H9 (cell line): ENCODE data around the gene NHERF2. TPM values are rescaled to one million over a fixed set of nuclear protein-coding genes. Genes with fewer than 3 reads are reported as not detected.

ENCODE experiments used
- DNase-seq: peaks from one replicate; pipeline ENCODE4 v3.0.0-alpha.2; 2017
- H2AFZ ChIP-seq: one replicate; pipeline ENCODE4 v1.6.1; 2013; ENCODE audit warnings: mild to moderate bottlenecking, low read length, control low read depth, moderate library complexity
- H2AK5ac ChIP-seq: 2 replicates; pipeline ENCODE4 v1.6.1; 2013; ENCODE audit warnings: low read length, control low read depth, mixed read lengths; ENCODE audit not compliant: insufficient read length
- H2BK120ac ChIP-seq: one replicate; pipeline ENCODE4 v1.6.1; 2013; ENCODE audit warnings: low read depth, mild to moderate bottlenecking, low read length, control low read depth, inconsistent platforms; ENCODE audit not compliant: poor library complexity, severe bottlenecking
- H2BK12ac ChIP-seq: 2 replicates; pipeline ENCODE4 v1.6.1; 2013; ENCODE audit warnings: low read length, control low read depth, mixed read lengths, low read depth; ENCODE audit not compliant: insufficient read length
- H2BK15ac ChIP-seq: 2 replicates; pipeline ENCODE4 v1.6.1; 2013; ENCODE audit warnings: low read depth, low read length, control low read depth
- H2BK20ac ChIP-seq: one replicate; pipeline ENCODE4 v1.6.1; 2013; ENCODE audit warnings: low read depth, mild to moderate bottlenecking, low read length, control low read depth, inconsistent platforms; ENCODE audit not compliant: poor library complexity, severe bottlenecking
- H2BK5ac ChIP-seq: 2 replicates; pipeline ENCODE4 v1.6.1; 2013; ENCODE audit warnings: low read length, control low read depth, mixed read lengths; ENCODE audit not compliant: insufficient read length
- H3K14ac ChIP-seq: 2 replicates; pipeline ENCODE4 v1.6.1; 2013; ENCODE audit warnings: low read length, control low read depth; ENCODE audit not compliant: insufficient read depth
- H3K18ac ChIP-seq: 2 replicates; pipeline ENCODE4 v1.6.1; 2013; ENCODE audit warnings: low read depth, mild to moderate bottlenecking, mixed read lengths, low read length, control low read depth; ENCODE audit not compliant: insufficient read length
- H3K23ac ChIP-seq: 2 replicates; pipeline ENCODE4 v1.6.1; 2013; ENCODE audit warnings: low read length, control low read depth, mixed read lengths, low read depth; ENCODE audit not compliant: insufficient read length
- H3K23me2 ChIP-seq: 2 replicates; pipeline ENCODE4 v1.6.1; 2013; ENCODE audit warnings: low read depth, mild to moderate bottlenecking, mixed read lengths, low read length, control low read depth; ENCODE audit not compliant: insufficient read length, poor library complexity, severe bottlenecking
- H3K27ac ChIP-seq: 2 replicates; pipeline ENCODE4 v1.5.1; 2013; ENCODE audit warnings: low read length, control low read depth, mixed read lengths, low read depth; ENCODE audit not compliant: insufficient read length
- H3K27me3 ChIP-seq: 2 replicates; pipeline ENCODE4 v1.6.1; 2013; ENCODE audit warnings: low read length, control low read depth, inconsistent platforms; ENCODE audit not compliant: insufficient read depth
- H3K4ac ChIP-seq: 2 replicates; pipeline ENCODE4 v1.6.1; 2013; ENCODE audit warnings: low read depth, mild to moderate bottlenecking, control low read depth, inconsistent platforms, low read length, moderate library complexity
- H3K4me1 ChIP-seq: 2 replicates; pipeline ENCODE4 v1.6.1; 2013; ENCODE audit warnings: low read length, control low read depth, inconsistent platforms; ENCODE audit not compliant: insufficient read depth
- H3K4me2 ChIP-seq: 2 replicates; pipeline ENCODE4 v1.6.1; 2013; ENCODE audit warnings: low read length, control low read depth, mixed read lengths; ENCODE audit not compliant: insufficient read length, insufficient read depth
- H3K56ac ChIP-seq: 2 replicates; pipeline ENCODE4 v1.6.1; 2013; ENCODE audit warnings: low read depth, mild to moderate bottlenecking, mixed read lengths, low read length, control low read depth; ENCODE audit not compliant: insufficient read length
- H3K79me1 ChIP-seq: 2 replicates; pipeline ENCODE4 v1.6.1; 2013; ENCODE audit warnings: low read depth, mild to moderate bottlenecking, moderate library complexity, low read length, control low read depth, inconsistent platforms; ENCODE audit not compliant: insufficient read depth, poor library complexity, severe bottlenecking
- H3K79me2 ChIP-seq: 2 replicates; pipeline ENCODE4 v1.6.1; 2013; ENCODE audit warnings: low read length, control low read depth, inconsistent platforms; ENCODE audit not compliant: insufficient read depth
- H3K9ac ChIP-seq: 2 replicates; pipeline ENCODE4 v1.6.1; 2013; ENCODE audit warnings: low read length, control low read depth, mixed read lengths; ENCODE audit not compliant: insufficient read length; ENCODE audit errors: extremely low read depth
- H3K9me3 ChIP-seq: one replicate; pipeline ENCODE4 v1.6.1; 2013; ENCODE audit warnings: low read depth, low read length, inconsistent platforms; ENCODE audit not compliant: control insufficient read depth
- H3T11ph ChIP-seq: one replicate; pipeline ENCODE4 v1.6.1; 2013; ENCODE audit warnings: mild to moderate bottlenecking, low read length, control low read depth, inconsistent platforms
- H4K20me1 ChIP-seq: one replicate; pipeline ENCODE4 v1.6.1; 2013; ENCODE audit not compliant: control insufficient read depth, insufficient read length, insufficient read depth
- H4K5ac ChIP-seq: 2 replicates; pipeline ENCODE4 v1.6.1; 2013; ENCODE audit warnings: low read depth, mild to moderate bottlenecking, mixed read lengths, low read length, control low read depth; ENCODE audit not compliant: insufficient read length
- H4K8ac ChIP-seq: replicated peaks from 2 replicates; pipeline ENCODE4 v1.6.1; 2013; ENCODE audit warnings: low read length, control low read depth, mixed read lengths, low read depth; ENCODE audit not compliant: insufficient read length
- H4K91ac ChIP-seq: 2 replicates; pipeline ENCODE4 v1.6.1; 2013; ENCODE audit warnings: low read depth, mild to moderate bottlenecking, moderate library complexity, mixed read lengths, low read length, control low read depth; ENCODE audit not compliant: insufficient read length
- H3K27ac Mint-ChIP-seq, 3 experiments: 2 replicates in 2 of 3; 3 replicates in 1 of 3; pipeline ENCODE4 v1.8.0; 2020 to 2021; ENCODE audit warnings: mixed read lengths in 3 of 3, mild to moderate bottlenecking in 1 of 3, moderate library complexity in 1 of 3
- H3K27me3 Mint-ChIP-seq: 2 replicates; pipeline ENCODE4 v1.8.0; 2021; ENCODE audit warnings: low read depth, mild to moderate bottlenecking, moderate library complexity, mixed read lengths
- H3K36me3 Mint-ChIP-seq, 3 experiments: 2 replicates in 2 of 3; 3 replicates in 1 of 3; pipeline ENCODE4 v1.8.0; 2020 to 2021; ENCODE audit warnings: low read depth in 3 of 3, mixed read lengths in 3 of 3; ENCODE audit not compliant: insufficient read depth in 1 of 3
- H3K4me1 Mint-ChIP-seq, 2 experiments: 2 replicates each; pipeline ENCODE4 v1.8.0; 2020; ENCODE audit warnings: mixed read lengths in 2 of 2
- H3K4me3 Mint-ChIP-seq, 2 experiments: 2 replicates in 1 of 2; 3 replicates in 1 of 2; pipeline ENCODE4 v1.8.0; 2020 to 2021; ENCODE audit warnings: mild to moderate bottlenecking in 2 of 2, mixed read lengths in 2 of 2, moderate library complexity in 1 of 2
- H3K9me3 Mint-ChIP-seq, 2 experiments: 2 replicates in 1 of 2; 3 replicates in 1 of 2; pipeline ENCODE4 v1.8.0; 2020; ENCODE audit warnings: mild to moderate bottlenecking in 2 of 2, mixed read lengths in 2 of 2, moderate library complexity in 1 of 2
- CTCF ChIP-seq: fragments of 200-600 bp; sonication (generic); conservative IDR thresholded peaks from 3 replicates; pipeline ENCODE4 v1.8.0; 2021; ENCODE audit warnings: antibody characterized with exemption, mild to moderate bottlenecking
- WGBS: extraction: QIAGEN DNeasy Blood & Tissue Kit; methylation state at CpG from one replicate; pipeline ENCODE4 v1.1.7; 2013; ENCODE audit warnings: missing lambda C conversion rate, low lambda C conversion rate, mixed read lengths; ENCODE audit not compliant: insufficient read length; ENCODE audit errors: extremely low coverage; 5-methylcytosine and 5-hydroxymethylcytosine counted together
- total RNA-seq: library from RNA; stranded (reverse); gene quantifications from 2 replicates; pipeline ENCODE4 v1.2.1, GENCODE V29; 2021

NHERF2 gene
- total RNA-seq, 1 experiment from 2014 or later = 15.3 TPM

DNA sequence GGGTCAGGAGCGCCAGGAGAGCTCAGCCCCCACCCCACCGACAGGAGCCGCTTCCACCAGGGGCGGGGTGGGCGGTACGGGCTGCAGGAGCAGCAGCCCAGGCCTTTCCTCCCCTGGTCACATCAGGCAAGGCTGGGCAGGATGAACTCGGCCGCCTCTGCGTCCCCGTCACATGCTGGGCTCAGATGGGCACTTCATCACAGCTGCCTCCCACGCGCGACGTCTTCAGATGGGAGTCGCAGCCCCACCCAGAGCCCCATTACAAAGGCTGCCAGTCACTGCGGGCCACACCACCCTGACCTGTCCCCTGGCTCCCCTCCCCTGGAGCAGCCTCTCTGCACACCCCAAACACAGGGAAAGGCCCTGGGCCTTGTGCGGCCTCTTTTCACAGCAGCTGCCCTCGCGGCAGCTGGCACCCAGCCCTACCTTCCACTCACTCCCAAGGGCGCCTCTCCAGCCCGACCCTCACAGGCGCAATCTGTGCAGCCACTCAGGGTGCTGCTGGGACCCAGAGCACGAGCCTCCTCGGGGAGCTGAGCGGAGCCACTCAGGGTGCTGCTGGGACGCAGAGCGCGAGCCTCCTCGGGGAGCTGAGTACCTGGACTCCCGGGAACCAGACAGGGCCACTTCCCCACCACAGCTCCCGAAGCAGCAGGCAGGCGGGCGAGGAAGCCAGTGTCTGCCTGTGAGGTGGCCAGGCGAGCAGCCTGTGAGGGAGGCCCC lies 21.7 kb upstream of the NHERF2 start:
- no peak overlapping the region for H4K91ac ChIP-seq
- no peak for DNase-seq
- no peak overlapping the region for H3K18ac ChIP-seq
- H3T11ph ChIP-seq = no peak overlapping the region
- H3K23ac ChIP-seq = no peak overlapping the region
- no peak overlapping the region for H4K5ac ChIP-seq
- no peak overlapping the region for H4K8ac ChIP-seq
- H3K4me2 ChIP-seq = no peak overlapping the region
- peaks cover 24% of the 10 kb centered on the region for H3K79me1 ChIP-seq
- no peak overlapping the region for H2AK5ac ChIP-seq
- H3K36me3 Mint-ChIP-seq = peaks cover 18 to 39% (median 38%) of the 10 kb centered on the region in 3 experiments
- H2BK120ac ChIP-seq = no peak overlapping the region
- H3K27ac ChIP-seq = no peak overlapping the region
- no peak overlapping the region for H3K4ac ChIP-seq
- no peak overlapping the region for H2AFZ ChIP-seq
- H3K9me3 Mint-ChIP-seq = no peaks in the 10 kb centered on the region; a peak in 1 of 5 replicates
- H3K27ac Mint-ChIP-seq = peak overlapping the region in 1 of 3 experiments; percentile 28; a peak in 1 of 7 replicates
- no peak overlapping the region for H2BK5ac ChIP-seq
- no peaks in the 10 kb centered on the region for H3K27me3 ChIP-seq
- H3K9me3 ChIP-seq = no peaks in the 10 kb centered on the region
- H2BK12ac ChIP-seq = no peak overlapping the region
- no peaks in the 10 kb centered on the region for H4K20me1 ChIP-seq
- H2BK20ac ChIP-seq = no peak overlapping the region
- no peak overlapping the region for H3K4me3 Mint-ChIP-seq
- no peak overlapping the region for H3K9ac ChIP-seq
- no peaks in the 10 kb centered on the region for H3K27me3 Mint-ChIP-seq
- no peak overlapping the region for H3K56ac ChIP-seq
- TF ChIP-seq CTCF = no peak
- peaks cover 26% of the 10 kb centered on the region; the same call in 1 of the 2 replicates for H3K79me2 ChIP-seq
- H3K23me2 ChIP-seq = peaks cover 6% of the 10 kb centered on the region
- H3K14ac ChIP-seq = no peak overlapping the region
- no peak overlapping the region for H2BK15ac ChIP-seq
- no CpG with 5 or more reads among the region's 34 CpGs for WGBS
- H3K4me1 ChIP-seq = peaks cover 2% of the 10 kb centered on the region; the same call in 1 of the 2 replicates
- H3K4me1 Mint-ChIP-seq = peaks cover 18 to 30% of the 10 kb centered on the region in 2 experiments
